ENCODE results near the gene MLXIPL.
A peak's percentile ranks its signal among the peaks of the same experiment; 100 is the strongest.
"Not testable (repeated sequence)": the region's sequence is repeated elsewhere in the genome, so short reads cannot be mapped to it uniquely, and the experiment has no call there.

Gene MLXIPL

DNA sequence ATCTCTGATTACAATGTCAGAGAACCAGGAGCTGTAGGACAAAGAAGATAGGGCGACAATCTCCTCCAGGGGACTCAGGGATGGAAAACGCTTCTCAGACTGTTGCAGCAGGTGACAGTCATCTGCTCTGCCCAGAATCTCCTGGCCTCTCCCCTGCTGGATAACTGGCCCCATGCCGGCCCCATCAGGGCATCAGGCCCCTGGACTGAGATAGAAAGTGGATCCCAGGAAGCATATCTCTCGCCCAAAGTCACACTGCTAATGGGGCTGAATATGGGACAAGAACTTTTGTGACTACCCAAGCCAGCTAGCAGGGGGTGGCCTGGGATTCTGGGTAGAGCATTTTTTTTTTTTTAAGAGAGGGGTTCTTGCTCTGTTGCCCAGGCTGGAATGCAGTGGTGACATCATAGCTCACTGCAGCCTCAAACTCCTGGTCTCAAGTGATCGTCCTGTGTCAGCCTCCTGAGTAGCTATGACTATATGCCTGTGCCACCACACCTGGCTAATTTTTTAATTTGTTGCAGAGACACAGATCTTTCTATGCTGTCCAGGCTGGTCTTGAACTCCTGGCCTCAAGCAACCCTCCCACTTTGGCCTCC, 20.5 kb upstream of the MLXIPL start:
- no peak for DNase-seq

- no peak for DNase-seq
These were observed 18.5 kb upstream of the MLXIPL start for GRCh38 chr7:73642834-73643233.

- DNase-seq = peak; percentile 22
These were observed 14.6 kb upstream of the MLXIPL start for GRCh38 chr7:73638911-73639310.

GRCh38 chr7:73635428-73636200, 11.3 kb upstream of the MLXIPL start:
- DNase-seq = no peak

DNA sequence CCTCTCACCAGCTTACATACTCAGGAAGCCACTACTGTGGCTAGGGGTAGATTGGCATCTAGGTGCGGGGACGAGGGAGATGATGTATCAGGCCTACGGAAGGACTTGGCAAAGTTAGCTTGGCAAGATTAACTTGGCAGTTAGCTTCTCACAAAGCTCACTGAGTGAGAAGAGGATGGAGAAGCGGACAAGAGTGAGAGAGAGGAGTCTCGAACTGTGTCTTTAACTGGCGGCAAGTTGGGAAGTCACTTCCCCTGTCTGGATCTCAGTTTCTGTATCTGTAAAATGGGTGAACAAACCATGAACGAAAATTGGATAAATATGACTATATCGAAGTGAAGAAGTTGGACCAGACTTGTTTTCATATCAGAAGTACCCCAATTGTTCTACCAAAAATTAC, 9.5 kb upstream of the MLXIPL start:
- DNase-seq = no peak

- DNase-seq = no peak
These were observed 9.0 kb upstream of the MLXIPL start for GRCh38 chr7:73633323-73633722.

DNA sequence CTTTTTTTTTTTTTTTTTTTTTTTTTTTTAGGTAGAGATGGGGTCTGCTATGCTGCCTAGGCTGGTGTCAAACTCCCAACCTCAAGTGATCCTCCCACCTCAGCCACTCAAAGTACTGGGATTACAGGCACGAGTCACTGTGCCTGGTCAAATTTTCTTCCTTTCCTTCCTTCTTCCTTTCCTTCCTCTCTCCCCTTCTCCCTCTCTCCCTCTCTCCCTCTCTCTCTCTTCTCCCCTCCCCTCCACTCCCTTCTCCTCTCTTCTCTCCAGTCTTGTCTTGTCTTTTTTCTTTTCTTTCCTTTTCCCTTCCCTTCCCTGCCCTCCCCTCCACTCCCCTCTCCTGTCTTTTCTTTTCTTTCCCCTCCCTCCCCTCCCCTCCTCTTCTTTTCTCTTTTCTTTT, 7.2 kb upstream of the MLXIPL start:
- DNase-seq = no peak

- DNase-seq = no peak
These were observed 4.2 kb upstream of the MLXIPL start for GRCh38 chr7:73628504-73628903.

DNA sequence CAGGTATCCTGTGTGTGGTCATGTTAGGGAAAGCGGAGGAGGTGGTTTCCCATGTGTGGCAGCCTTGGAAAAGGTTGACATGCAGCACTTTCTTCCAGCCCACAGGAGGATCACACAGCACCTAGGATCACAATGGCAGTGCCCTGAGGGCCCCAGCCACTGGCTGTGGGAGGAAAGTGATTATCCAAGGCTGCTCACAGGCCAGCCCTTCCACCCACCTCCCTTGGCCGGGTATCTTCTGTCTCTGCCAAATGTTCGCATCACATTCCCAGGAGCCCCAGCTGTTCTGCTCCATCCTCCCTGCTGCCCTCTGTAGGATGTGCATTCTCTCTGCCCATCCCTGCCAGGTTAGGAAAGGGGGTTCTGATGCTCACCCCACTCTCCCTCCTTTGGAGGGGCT, 2.5 kb upstream of the MLXIPL start:
- no peak for DNase-seq

- DNase-seq = no peak
These were observed 954 bp upstream of the MLXIPL start for GRCh38 chr7:73625276-73625675.

DNA sequence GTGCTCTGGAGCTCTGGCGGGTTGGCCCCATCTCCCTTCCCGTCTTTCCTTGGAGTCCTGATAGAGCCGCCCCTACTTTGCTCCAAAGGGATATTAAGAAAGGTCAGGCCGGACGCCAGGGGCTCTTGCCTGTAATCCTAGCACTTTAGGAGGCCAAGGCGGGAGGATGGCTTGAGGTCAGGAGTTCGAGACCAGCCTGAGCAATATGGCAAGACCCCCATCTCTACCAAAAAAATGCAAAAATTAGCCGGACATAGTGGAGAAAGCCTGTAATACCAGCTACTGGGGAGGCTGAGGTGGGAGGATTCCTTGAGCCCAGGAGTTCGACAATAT, 313 bp upstream of the MLXIPL start:
- no peak for DNase-seq

GRCh38 chr7:73622909-73623797, 1.2 kb downstream of the MLXIPL start:
- DNase-seq = no peak

DNA sequence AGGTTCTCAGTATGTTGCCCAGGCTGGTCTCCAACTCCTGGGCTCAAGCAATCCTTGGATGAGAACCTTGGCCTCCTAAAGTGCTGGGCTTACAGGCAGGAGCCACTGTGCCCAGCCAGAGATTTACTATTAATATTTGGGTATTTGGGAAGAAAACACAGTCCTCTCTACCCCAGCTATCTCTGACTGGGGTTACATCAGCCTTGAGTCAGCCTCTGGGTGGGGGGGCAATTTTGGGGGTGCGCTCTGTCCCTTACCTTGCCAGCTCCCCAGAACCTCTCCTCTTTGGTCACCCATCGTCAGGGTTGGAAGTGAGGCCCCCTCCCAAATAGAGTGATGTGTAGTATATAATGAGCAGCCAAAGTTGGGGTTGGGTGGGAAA, 1.8 kb downstream of the MLXIPL start:
- DNase-seq = no peak

GRCh38 chr7:73621168-73622063, 2.9 kb downstream of the MLXIPL start:
- DNase-seq = no peak

DNA sequence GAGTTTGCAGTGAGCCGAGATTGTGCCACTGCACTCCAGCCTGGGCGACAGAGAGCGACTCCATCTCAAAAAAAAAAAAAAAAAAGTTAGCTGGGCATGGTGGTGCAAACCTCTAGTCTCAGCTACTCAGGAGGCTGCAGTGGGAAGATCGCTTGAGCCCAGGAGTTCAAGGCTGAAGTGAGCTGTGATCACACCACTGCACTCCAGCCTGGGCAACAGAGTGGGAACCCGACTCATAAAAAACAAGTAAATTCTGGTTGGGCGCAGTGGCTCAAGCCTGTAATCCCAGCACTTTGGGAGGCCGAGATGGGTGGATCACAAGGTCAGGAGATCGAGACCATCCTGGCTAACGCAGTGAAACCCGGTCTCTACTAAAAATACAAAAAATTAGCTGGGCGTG, 4.9 kb downstream of the MLXIPL start:
- DNase-seq = not testable (repeated sequence)

- no peak for DNase-seq
These were observed 5.8 kb downstream of the MLXIPL start for GRCh38 chr7:73618538-73618937.

GRCh38 chr7:73617520-73617919, 6.8 kb downstream of the MLXIPL start:
- DNase-seq = not testable (repeated sequence)

- DNase-seq = no peak
These were observed 8.4 kb downstream of the MLXIPL start for GRCh38 chr7:73615886-73616285.

DNA sequence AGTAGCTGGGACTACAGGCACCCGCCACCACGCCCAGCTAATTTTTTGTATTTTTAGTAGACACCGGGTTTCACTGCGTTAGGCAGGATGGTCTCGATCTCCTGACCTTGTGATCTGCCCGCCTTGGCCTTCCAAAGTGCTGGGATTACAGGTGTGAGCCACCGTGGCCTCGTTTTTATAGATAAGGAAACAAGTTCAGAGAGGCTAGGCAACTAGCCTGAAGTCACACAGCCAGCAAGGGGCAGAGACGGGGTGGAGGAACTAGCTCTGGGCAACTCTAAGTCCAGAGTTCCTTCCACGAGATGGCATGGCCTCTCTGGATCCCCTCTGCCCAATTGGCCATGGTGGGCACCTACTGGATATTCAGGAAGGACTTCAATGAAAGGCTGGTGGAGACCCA, 9.4 kb downstream of the MLXIPL start:
- DNase-seq = not testable (repeated sequence)

DNA sequence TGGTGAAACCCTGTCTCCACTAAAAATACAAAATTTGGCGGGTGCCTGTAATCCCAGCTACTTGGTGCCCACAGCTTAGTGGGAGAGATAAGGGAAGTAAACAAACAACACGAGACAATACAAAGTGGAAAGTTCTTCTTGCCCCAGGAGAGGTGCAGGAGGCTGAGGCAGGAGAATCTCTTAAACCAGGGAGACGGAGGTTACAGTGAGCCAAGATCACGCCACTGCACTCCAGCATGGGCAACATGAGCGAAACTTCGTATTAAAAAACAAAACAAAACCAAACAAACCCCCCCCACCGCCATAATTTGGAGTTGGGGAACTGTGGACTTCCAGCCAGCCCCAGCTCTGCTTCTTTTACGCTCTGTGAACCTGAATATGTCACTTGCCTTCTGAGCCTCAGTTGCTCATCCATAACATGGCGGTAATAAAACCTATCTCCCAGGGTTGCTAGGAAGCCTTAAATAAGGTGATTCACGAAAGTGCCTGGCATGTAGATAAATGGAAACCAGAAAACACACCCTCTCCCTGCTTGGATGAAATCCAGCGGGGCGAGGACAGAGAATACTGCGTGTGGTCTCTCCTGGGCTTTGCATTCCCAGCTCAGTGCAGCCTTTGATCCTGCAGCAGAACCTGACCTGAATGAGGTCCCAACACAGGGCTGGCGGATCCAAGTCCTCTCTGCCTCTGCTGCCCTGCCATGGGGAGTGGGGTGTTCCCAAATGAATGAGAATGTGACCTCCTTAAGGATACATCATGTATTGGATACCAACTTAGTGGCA, 10.2 kb downstream of the MLXIPL start:
- no peak for DNase-seq

GRCh38 chr7:73612598-73613269, 11.6 kb downstream of the MLXIPL start:
- DNase-seq = peak; percentile 35

Data from suppressor macrophage treated with lipopolysaccharide for 4 hours (primary cell).